Hepatocyte (in vitro differentiated cells): ENCODE results near the gene GOLGA6L7.
"Not testable (repeated sequence)": the region's sequence is repeated elsewhere in the genome, so short reads cannot be mapped to it uniquely, and the experiment has no call there.

Source experiments
- CTCF ChIP-seq: fragments of 200-600 bp; sonication (generic); IDR thresholded peaks from 2 replicates; pipeline ENCODE4 v1.5.1; 2016; ENCODE audit warnings: antibody characterized with exemption, mild to moderate bottlenecking; ENCODE audit not compliant: poor library complexity
- EZH2 ChIP-seq: fragments of 200-600 bp; sonication (generic); IDR thresholded peaks from 2 replicates; pipeline ENCODE4 v1.6.1; 2016; ENCODE audit warnings: antibody characterized with exemption, mild to moderate bottlenecking, borderline replicate concordance
- EZH2phosphoT487 ChIP-seq: fragments of 200-600 bp; sonication (generic); IDR thresholded peaks from one replicate; pipeline ENCODE4 v1.6.1; 2018; ENCODE audit warnings: antibody characterized with exemption, mild to moderate bottlenecking, low read depth, moderate library complexity; ENCODE audit not compliant: unreplicated experiment, severe bottlenecking

DNA sequence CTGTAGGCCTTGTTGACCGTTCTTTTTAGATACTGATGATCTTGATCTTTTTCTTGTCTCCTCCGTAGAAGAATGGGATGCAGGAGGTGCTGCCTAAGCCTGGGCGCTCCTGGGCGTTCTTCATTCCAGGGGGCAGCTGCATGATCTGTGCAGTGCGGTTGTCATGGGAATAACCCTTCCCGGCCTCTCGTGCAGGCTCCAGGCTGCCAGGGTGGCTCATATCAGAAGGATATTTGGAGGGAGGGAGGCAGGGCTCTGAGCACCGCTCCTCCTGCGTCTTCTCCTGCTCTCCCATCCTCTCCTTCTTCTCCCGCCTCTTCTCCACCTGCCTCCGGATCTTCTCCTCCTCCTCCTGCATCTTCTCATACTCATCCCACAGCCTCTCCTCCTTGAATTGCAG is 6.2 kb downstream of the GOLGA6L7 start:
- not testable (repeated sequence) for TF ChIP-seq EZH2, CTCF, EZH2phosphoT487
